Activated CD8-positive, alpha-beta memory T cell treated with anti-CD3 and anti-CD28 coated beads, Interleukin-2, amount 50 U/mL, for 1 hour (primary cell): Measurements from ENCODE around the gene TRIM47.

Experiments used
- DNase-seq: peaks from one replicate; pipeline ENCODE4 v3.0.0-alpha.2; 2020; ENCODE audit errors: extremely low read depth

Gene TRIM47

DNA sequence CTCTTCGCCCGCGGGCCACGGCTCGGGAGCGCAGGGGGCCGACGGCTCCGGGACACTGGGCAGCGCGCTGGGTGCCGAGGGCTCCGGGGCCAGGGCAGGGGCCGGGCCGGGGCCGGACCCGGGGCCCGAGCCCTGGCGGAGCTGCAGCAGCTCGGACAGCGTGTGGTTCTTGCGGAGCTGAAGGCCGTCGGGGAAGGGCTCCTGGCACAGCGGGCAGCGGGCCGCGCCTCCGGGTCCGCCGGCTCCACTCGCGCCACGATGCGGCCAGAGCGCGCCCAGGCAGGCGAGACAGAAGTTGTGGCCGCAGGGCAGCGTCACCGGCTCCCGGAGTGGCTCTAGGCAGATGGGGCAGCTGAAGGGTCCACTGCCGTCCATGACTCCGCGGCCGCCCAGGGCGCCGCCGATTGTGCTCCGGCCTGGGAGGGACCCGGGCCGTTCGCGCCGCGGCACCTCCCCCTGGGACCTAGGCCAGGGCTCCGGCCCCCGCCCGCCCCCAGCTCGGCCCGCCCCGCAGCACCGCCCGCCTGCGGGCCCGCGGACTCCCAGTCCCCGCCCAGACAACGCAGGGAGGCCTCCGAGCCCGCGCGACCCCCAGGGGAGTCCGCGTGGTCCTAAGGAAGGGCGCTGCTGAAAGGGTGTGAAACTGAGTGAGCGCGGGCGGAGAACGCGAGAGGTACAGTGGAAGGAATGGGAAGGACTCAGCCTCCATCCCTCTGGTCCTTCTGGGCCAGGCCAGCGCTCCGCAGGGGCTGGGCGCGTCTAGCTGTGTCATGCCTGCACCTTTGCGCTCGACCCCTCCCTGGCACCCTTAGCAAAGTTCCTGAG is at the start of gene TRIM47:
Gene TRIM47 (minus strand): TSS at position 408 of the 825 bp plus-strand sequence. CDS start 33 bp downstream, at position 375.
- DNase-seq, result no peak

GRCh38 chr17:75927286-75927922 is 49.0 kb upstream of the TRIM47 start:
- DNase-seq, result no peak

DNA sequence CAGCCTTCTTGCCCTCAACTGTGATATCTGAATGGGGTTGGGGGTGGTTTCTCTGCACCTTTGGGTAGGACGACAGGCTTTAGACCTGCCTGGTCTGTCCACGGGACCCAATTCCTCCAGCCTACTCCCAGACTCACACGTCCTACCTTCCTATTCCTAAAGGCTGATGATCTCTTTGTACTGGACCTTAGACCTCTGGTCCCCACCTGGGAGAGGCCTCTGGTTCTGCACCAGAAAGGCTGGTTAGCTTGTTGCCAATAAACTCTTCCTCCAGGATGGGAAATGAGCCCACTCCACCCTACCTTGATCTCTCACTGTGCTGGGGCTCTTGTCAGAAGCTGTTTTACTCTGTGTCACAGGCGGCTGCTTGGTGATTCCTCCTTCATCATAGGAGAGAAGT is 48.1 kb upstream of the TRIM47 start:
- DNase-seq, result no peak

- DNase-seq, result no peak
Measured at GRCh38 chr17:75925912-75926311, 47.5 kb upstream of the TRIM47 start.

GRCh38 chr17:75925103-75925502 is 46.7 kb upstream of the TRIM47 start:
- DNase-seq, result no peak

GRCh38 chr17:75922963-75923874 is 44.8 kb upstream of the TRIM47 start:
- DNase-seq, result no peak

DNA sequence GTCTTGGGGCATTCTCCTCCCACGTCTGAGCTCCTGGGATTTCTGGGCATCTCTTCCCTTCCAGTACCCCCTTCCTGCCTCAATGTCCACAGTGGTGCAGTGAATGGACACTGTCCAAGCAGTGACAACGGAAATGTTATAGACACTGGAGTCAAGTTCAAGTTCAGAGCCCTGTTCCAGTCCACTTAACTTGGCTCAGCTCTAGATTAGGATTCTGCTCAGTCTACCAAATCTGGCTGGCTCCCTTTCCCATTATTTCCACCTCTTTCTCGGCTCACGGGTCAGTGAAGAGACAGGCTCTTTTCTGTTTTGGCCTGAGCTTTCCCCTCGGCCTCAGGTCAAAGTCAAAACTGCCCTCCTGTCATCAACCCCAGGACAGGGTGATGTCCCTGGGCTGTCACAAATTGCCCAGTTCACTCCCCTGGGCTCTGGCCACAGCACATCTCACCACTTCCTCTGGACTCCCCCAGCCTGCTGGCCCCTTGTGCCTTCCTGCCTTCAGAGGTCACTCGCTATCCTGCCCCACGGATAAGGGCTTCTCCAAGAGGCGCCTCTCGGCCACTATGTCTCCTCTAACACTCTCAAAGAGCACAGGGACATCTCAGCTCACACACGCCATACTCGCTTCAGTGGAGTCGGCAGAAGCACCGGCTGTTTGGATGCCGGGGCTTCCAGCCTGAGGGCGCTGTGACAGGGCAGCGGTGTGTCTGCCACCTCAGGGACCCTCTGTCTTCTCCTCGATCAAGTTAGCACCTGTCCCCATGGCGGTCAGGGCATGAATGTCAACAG is 44.0 kb upstream of the TRIM47 start:
- DNase-seq, result no peak

DNA sequence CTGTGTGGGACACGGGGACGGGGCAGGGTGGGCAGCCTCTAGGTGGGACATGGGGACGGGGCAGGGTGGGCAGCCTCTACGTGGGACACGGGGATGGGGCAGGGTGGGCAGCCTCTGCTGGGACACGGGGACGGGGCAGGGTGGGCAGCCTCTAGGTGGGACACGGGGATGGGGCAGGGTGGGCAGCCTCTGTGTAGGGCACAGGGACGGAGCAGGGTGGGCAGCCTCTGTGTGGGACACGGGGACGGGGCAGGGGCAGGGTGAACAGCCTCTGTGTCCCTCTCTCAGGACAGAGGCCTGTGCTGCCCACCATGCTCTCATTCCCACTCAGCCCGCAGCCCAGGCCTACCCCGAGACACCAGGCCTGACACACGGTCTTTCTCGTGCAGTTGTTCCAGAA is 43.2 kb upstream of the TRIM47 start:
- no peak for DNase-seq

GRCh38 chr17:75920045-75920560 is 41.7 kb upstream of the TRIM47 start:
- no peak for DNase-seq

- DNase-seq, result no peak
Measured at GRCh38 chr17:75919611-75920010, 41.2 kb upstream of the TRIM47 start.

GRCh38 chr17:75917917-75918445 is 39.6 kb upstream of the TRIM47 start:
- no peak for DNase-seq

- no peak for DNase-seq
Measured at GRCh38 chr17:75917141-75917916, 38.9 kb upstream of the TRIM47 start.

DNA sequence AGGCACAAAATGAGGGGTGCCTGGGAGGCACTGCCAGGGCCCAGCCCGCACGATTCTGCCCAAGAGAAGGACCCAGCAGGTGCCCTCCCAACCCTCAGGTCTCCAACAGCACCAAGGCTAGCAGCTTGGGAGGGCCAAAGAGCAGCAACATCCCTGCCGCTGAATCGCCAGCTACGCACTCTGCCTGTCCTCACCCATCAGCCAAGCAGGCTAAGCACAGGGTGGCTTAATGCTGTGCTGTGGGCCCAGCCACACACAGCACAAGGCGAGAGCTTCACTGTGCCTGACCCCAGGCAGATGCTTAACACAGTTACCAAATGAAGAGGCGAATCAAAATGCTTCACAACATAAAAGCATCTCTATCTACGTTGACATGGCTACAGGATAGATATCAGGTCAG is 36.9 kb upstream of the TRIM47 start:
- no peak for DNase-seq

DNA sequence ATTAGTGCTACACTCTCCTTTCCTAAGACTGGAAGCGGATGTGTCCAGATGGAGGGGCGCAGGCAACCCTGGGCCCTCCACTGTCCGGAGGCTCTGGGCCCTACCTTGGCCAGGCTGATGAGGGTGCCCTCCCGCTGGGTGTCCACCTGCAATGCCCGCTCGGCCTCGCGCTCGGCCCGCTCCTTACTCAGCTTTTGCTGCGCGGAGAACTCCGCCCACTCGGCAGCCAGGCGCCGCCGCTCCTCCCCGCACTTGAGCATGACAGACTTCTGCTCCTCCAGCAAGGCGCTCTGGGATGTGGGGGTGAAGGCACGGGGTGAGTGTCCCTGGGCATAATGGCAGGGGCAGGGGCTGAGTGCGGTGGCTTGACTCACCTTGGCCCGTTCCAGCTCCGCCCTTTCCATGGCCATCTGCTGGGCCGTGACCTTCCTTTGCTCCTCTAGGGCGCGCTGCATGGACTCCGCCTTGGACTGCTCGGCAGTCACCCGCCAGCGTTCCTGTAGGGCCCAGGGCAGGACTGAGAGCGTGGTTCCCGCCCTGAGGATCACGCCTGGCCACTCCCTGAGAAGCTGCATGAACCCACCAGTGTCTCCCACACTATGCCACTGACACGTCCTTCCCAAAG is 36.4 kb upstream of the TRIM47 start:
- DNase-seq, result no peak

DNA sequence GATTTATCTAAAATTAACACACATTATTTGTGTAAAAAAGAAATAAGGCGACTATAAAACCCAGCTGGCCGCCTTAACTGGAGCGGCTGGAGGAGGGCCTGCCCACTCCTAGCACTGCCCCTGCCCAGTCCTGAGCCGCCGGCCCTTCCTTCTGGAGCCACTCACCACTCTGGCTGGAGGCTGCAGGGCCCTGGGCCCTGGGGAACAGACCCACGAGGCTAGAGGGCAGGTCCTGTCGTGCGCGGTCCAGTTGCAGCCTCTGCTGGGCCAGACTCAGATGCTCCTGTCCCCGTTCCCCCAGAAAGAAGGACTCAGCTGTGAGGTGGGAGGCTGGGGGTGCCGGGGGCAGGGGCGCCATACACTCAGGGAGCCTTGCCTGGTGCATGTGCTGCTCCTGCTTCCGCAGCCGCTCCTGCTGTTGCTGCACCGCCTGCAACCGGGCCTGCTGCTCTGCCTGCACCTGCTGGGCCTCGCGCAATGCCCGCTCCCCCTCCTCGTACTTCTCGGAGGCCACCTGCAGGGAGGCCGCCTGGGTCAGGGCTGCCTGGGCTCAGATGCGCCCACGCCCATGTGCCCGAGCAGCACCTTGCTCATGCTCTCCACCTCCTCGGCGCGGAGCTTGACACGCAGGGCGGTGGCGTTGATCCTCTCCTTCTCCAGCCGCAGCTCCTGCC is 35.3 kb upstream of the TRIM47 start:
- DNase-seq, result no peak

GRCh38 chr17:75910699-75911098 is 32.3 kb upstream of the TRIM47 start:
- DNase-seq, result no peak

GRCh38 chr17:75909812-75910274 is 31.5 kb upstream of the TRIM47 start:
- no peak for DNase-seq

DNA sequence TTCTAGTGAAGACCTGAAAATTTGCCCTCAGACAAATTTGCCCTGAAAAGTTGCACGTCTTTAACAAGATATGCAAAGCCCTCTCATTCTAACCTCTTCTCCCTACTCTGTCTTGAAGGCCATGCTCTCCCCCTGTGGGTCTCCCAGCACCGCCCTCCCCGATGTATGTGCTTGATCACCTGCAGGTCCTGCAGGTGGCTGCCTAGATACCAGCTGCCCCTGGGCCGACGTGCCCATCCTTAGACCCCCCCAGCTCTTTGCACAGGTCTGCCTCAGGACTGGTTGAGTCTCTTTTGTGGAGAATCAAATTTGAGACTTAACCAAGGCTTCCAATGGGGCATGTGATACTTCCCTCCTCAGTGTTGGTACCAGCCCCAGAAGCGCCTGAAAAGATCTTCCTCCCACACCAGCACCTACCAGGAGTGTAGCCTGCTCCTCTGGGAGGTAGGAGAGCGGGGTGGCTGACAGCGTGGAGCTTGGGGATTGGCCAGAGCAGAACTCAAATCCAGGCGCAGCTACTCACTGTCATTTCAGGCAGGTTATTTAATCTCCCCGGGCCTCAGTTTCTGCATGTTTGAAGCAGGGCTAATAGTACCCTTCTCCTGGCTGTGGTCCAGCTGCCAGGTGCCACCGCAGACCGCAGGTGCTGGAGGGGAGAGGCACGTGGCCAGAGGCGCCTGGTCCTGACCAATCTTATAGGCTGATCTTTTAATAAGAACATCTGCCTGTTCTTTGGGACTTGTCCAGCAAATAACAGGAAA is 30.9 kb upstream of the TRIM47 start:
- DNase-seq, result no peak
